Measurements from ENCODE around the gene SRPK1. TPM values are rescaled to one million over a fixed set of nuclear protein-coding genes. Genes with fewer than 3 reads are reported as not detected.

SRPK1 gene
- total and polyA plus RNA-seq, 2 of the 8 experiments (the other 6 are each of a cell fraction or from before 2014, with no cell fraction given) = 25.7 to 116 TPM

GRCh38 chr6:35929601-35930000, 8.7 kb upstream of the SRPK1 start:
- no peaks in the 10 kb centered on the region for H3K36me3 ChIP-seq (ENCODE audit: control insufficient read depth in 2 of 4, insufficient read depth in 4 of 4, low read length in 3 of 4)
- no peak overlapping the region for H2BK5ac ChIP-seq (ENCODE audit: low read depth, low read length)
- no peak overlapping the region for H3K18ac ChIP-seq (ENCODE audit: extremely low read depth, low read length)
- no peak overlapping the region for H2BK12ac ChIP-seq (ENCODE audit: low read depth, low read length)
- H3K4ac ChIP-seq (replicated peaks; ENCODE audit: insufficient read length, low read depth, low read length) = no peak overlapping the region
- no peaks in the 10 kb centered on the region for H3K79me2 ChIP-seq (ENCODE audit: control insufficient read depth in 1 of 2, insufficient read depth in 2 of 2, low read length in 2 of 2)
- ChIA-PET CTCF (ENCODE audit: partially characterized antibody) (interaction anchor here (0.6 to 1.1 kb wide), 3 partner anchors 26 to 378 kb away, joined by 3 to 4 read pairs (median 3); no protein-coding TSS in a partner anchor), POLR2A (ENCODE audit: partially characterized antibody) (interaction anchor here (3.6 kb wide), 1 partner anchor 9 kb away, joined by 27 read pairs; the partner anchor contains the start of gene SRPK1)
- H3K9me3 ChIP-seq (ENCODE audit: insufficient read depth in 2 of 2, low read depth in 1 of 2, low read length in 1 of 2) = no peaks in the 10 kb centered on the region
- no peak overlapping the region for H2AK5ac ChIP-seq (ENCODE audit: low read depth, low read length)
- H3K23me2 ChIP-seq (ENCODE audit: low read depth, low read length) = peaks cover 2% of the 10 kb centered on the region; the same call in 1 of the 2 replicates
- no peak overlapping the region for H4K5ac ChIP-seq (ENCODE audit: insufficient read length, low read depth, low read length)
- no peak overlapping the region for H4K8ac ChIP-seq (ENCODE audit: extremely low read depth, insufficient read depth, low read length)
- H2BK15ac ChIP-seq (ENCODE audit: low read length) = no peak overlapping the region
- H3K27me3 ChIP-seq (replicated peaks in 1 of 4; ENCODE audit: control insufficient read depth in 3 of 4, extremely low read depth in 1 of 4, insufficient read depth in 3 of 4, low read length in 3 of 4) = peaks cover 0 to 3% (median 0%) of the 10 kb centered on the region in 4 experiments; a peak in 2 of 7 replicates
- no peak overlapping the region for H3K9ac ChIP-seq (replicated peaks in 1 of 4; ENCODE audit: extremely low read depth in 1 of 4, low read depth in 3 of 4, low read length in 3 of 4)
- no peaks in the 10 kb centered on the region for H4K20me1 ChIP-seq (replicated peaks in 1 of 2; ENCODE audit: control insufficient read depth in 1 of 2, insufficient read depth in 2 of 2, low read length in 2 of 2)
- no peak overlapping the region for H4K91ac ChIP-seq (replicated peaks; ENCODE audit: insufficient read length, low read length)
- no peak overlapping the region for H3K23ac ChIP-seq (ENCODE audit: insufficient read length)
- H3K79me1 ChIP-seq (ENCODE audit: low read depth, low read length) = no peaks in the 10 kb centered on the region
- no peak overlapping the region for H3K4me2 ChIP-seq (ENCODE audit: insufficient read depth in 1 of 2, low read depth in 2 of 2, low read length in 2 of 2)
- 83% methylated on average over 1 of the region's 1 CpG; no CpG with 5 or more reads in 1 of the 2 experiments for WGBS, 2 experiments (ENCODE audit: extremely low coverage in 1 of 2, insufficient coverage in 1 of 2, insufficient read length in 1 of 2, insufficient replicate concordance in 2 of 2, low coverage in 1 of 2, low lambda C conversion rate in 2 of 2, missing lambda C conversion rate in 1 of 2)
- DNase-seq (ENCODE audit: low read depth in 1 of 2, low spot score in 2 of 2) (no peak), FAIRE-seq (no peak)
- H3K56ac ChIP-seq (replicated peaks; ENCODE audit: insufficient read length, low read depth, low read length) = no peak overlapping the region
- H2AFZ ChIP-seq (ENCODE audit: low read length) = no peak overlapping the region
- H2BK20ac ChIP-seq (ENCODE audit: low read length) = no peak overlapping the region
- no peak overlapping the region for H3K4me3 ChIP-seq (ENCODE audit: extremely low read depth in 1 of 4, insufficient read depth in 2 of 4, low read depth in 3 of 4, low read length in 4 of 4)
- no peak overlapping the region for H3K27ac ChIP-seq (ENCODE audit: low read depth, low read length)
- peaks cover 0 to 6% (median 1%) of the 10 kb centered on the region in 4 experiments; a peak in 5 of 7 replicates for H3K4me1 ChIP-seq (replicated peaks in 1 of 4; ENCODE audit: control insufficient read depth in 3 of 4, insufficient read depth in 4 of 4, low read length in 3 of 4)
- no peak overlapping the region for H3K14ac ChIP-seq (ENCODE audit: insufficient read length)
- no peak overlapping the region for H2BK120ac ChIP-seq (replicated peaks; ENCODE audit: low read depth, low read length)
- no peak for TF ChIP-seq CTBP2 (IDR thresholded peaks at IDR 0.05; ENCODE audit: borderline replicate concordance, insufficient read depth, insufficient read length, low read length)
- no peak for TF ChIP-seq SP2 (IDR thresholded peaks at IDR 0.05; ENCODE audit: low read length)
- no peak for TF ChIP-seq SUZ12 (IDR thresholded peaks at IDR 0.05; ENCODE audit: low read length)
- TF ChIP-seq SIX5 (IDR thresholded peaks at IDR 0.05; ENCODE audit: low read depth, low read length) = no peak
- no peak for TF ChIP-seq KDM1A (IDR thresholded peaks at IDR 0.05; ENCODE audit: borderline replicate concordance, low read length)
